A549 (cell line): ENCODE measurements around the gene ALDH3B2.
"Not testable (repeated sequence)": the region's sequence is repeated elsewhere in the genome, so short reads cannot be mapped to it uniquely, and the experiment has no call there.

Experiments used
- CEBPB ChIP-seq, 2 experiments: fragments of >200 bp in 1 of 2; sonication (Bioruptor Twin) in 1 of 2; formaldehyde crosslinking in 1 of 2; IDR thresholded peaks; 2 replicates each; pipeline ENCODE4 v1.6.1; 2012 to 2016
- CHD4 ChIP-seq: fragments of 200-600 bp; sonication (generic); IDR thresholded peaks from 2 replicates; pipeline ENCODE4 v1.6.1; 2016; ENCODE audit warnings: antibody characterized with exemption, mild to moderate bottlenecking, borderline replicate concordance
- ESRRA ChIP-seq: fragments of 150-350 bp; IDR thresholded peaks from 2 replicates; pipeline ENCODE4 v1.6.1; 2014; ENCODE audit warnings: mild to moderate bottlenecking, low read length, borderline replicate concordance
- FOSB ChIP-seq: fragments of 250-450 bp; sonication (Bioruptor Pico); IDR thresholded peaks from 2 replicates; pipeline ENCODE4 v1.5.0; 2020; ENCODE audit warnings: mild to moderate bottlenecking, moderate library complexity
- HOXA7 ChIP-seq: fragments of 250-450 bp; sonication (Bioruptor Pico); IDR thresholded peaks from 2 replicates; pipeline ENCODE4 v1.5.0; 2020; ENCODE audit warnings: mild to moderate bottlenecking, moderate library complexity
- MAZ ChIP-seq: fragments of 150-350 bp; IDR thresholded peaks from 2 replicates; pipeline ENCODE4 v1.6.1; 2014; ENCODE audit warnings: antibody characterized with exemption, low read depth, low read length, borderline replicate concordance
- MYC ChIP-seq: IDR thresholded peaks from 2 replicates; pipeline ENCODE4 v1.6.1; 2012; ENCODE audit warnings: mild to moderate bottlenecking, inconsistent platforms, low read length, improper control_type of control experiment, borderline replicate concordance
- POLR2A ChIP-seq: IDR thresholded peaks from 2 replicates; pipeline ENCODE4 v1.6.1; 2012; ENCODE audit warnings: mild to moderate bottlenecking, low read length
- POLR2AphosphoS2 ChIP-seq: conservative IDR thresholded peaks from 2 replicates; pipeline ENCODE4 v1.6.1; 2012; ENCODE audit warnings: low read length, improper control_type of control experiment, inconsistent platforms
- SMC3 ChIP-seq: fragments of >200 bp; sonication (Bioruptor Twin); formaldehyde crosslinking; IDR thresholded peaks from 3 replicates; pipeline ENCODE4 v1.6.1; 2018; ENCODE audit warnings: inconsistent platforms
- ZC3H11A ChIP-seq: fragments of 450-650 bp; IDR thresholded peaks from 2 replicates; pipeline ENCODE4 v1.6.1; 2014; ENCODE audit warnings: antibody characterized with exemption, mild to moderate bottlenecking
- TF ChIP-seq, protein P1 (sequence below): fragments of >200 bp; sonication (Bioruptor Twin); formaldehyde crosslinking; IDR thresholded peaks from 3 replicates; pipeline ENCODE4 v1.5.1; 2016
- TF ChIP-seq, protein P2 (sequence below): IDR thresholded peaks from 2 replicates; pipeline ENCODE4 v1.6.1; 2012

DNA sequence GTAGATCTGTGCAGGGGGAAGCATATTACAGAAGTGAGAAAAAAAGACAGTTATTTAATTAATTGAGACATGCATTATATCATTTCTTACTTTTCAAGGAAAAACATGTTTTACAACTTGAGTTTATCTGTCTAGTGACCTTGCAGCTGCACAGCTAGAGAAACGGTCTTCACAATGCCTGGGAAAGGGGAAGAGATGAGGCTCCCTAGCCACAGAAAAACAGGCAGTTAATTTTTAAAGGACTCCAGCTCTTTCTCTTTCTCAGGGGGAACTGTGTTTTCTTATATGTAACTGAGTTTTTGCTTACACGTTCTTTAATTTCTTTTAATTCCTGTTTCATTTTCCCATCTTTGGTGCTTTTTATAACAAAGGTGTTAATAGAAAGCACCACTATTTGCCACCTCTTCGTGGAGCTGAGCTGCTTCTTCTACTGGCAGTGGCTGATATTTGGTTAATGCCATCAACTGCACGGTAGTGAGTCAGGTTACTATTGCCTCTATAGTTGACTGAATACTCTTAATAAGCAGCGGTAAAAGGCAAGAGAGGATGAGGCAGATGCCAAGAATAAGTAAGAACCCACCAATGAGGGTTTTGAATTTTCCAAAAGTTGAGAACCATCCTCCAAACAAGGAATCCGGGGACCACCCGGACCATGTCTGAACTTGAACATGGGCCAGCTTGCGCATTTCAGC lies 11.4 kb upstream of the ALDH3B2 start:
- TF ChIP-seq, protein P1, sequence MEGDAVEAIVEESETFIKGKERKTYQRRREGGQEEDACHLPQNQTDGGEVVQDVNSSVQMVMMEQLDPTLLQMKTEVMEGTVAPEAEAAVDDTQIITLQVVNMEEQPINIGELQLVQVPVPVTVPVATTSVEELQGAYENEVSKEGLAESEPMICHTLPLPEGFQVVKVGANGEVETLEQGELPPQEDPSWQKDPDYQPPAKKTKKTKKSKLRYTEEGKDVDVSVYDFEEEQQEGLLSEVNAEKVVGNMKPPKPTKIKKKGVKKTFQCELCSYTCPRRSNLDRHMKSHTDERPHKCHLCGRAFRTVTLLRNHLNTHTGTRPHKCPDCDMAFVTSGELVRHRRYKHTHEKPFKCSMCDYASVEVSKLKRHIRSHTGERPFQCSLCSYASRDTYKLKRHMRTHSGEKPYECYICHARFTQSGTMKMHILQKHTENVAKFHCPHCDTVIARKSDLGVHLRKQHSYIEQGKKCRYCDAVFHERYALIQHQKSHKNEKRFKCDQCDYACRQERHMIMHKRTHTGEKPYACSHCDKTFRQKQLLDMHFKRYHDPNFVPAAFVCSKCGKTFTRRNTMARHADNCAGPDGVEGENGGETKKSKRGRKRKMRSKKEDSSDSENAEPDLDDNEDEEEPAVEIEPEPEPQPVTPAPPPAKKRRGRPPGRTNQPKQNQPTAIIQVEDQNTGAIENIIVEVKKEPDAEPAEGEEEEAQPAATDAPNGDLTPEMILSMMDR: not testable (repeated sequence)
- TF ChIP-seq ZC3H11A; MYC; MAZ; POLR2AphosphoS2; POLR2A; FOSB; SMC3; ESRRA; HOXA7 (CRISPR knock-in tag); CEBPB (IDR thresholded peaks at IDR 0.05); CHD4: not testable (repeated sequence)
- TF ChIP-seq, protein P2, sequence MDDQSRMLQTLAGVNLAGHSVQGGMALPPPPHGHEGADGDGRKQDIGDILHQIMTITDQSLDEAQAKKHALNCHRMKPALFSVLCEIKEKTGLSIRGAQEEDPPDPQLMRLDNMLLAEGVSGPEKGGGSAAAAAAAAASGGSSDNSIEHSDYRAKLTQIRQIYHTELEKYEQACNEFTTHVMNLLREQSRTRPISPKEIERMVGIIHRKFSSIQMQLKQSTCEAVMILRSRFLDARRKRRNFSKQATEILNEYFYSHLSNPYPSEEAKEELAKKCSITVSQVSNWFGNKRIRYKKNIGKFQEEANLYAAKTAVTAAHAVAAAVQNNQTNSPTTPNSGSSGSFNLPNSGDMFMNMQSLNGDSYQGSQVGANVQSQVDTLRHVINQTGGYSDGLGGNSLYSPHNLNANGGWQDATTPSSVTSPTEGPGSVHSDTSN: not testable (repeated sequence)
